Stomach (tissue), 4 donors: ENCODE data around the gene PPM1J.

Experiments used
- CTCF ChIP-seq, 7 experiments: fragments of 450-650 bp in 4 of 7; fragments of 200-600 bp in 3 of 7; sonication (generic) in 3 of 7; IDR thresholded peaks; one replicate each; pipeline ENCODE4 v1.5.1; 2016 to 2019; ENCODE audit warnings: antibody characterized with exemption in 7 of 7, control low read depth in 2 of 7, mild to moderate bottlenecking in 1 of 7
- EP300 ChIP-seq: sonication (generic); formaldehyde crosslinking; IDR thresholded peaks from one replicate; pipeline ENCODE4 v1.6.1; 2017; ENCODE audit warnings: antibody characterized with exemption
- POLR2AphosphoS5 ChIP-seq, 3 donors: sonication (generic); formaldehyde crosslinking; IDR thresholded peaks; one replicate each; pipeline ENCODE4 v1.6.1; 2016; ENCODE audit warnings: antibody characterized with exemption in 3 of 3

- no peak for TF ChIP-seq CTCF (IDR thresholded peaks at IDR 0.05)
- no peak for TF ChIP-seq EP300
- no peak for TF ChIP-seq POLR2AphosphoS5 (IDR thresholded peaks at IDR 0.05)
These were observed 10.7 kb downstream of the PPM1J start for GRCh38 chr1:112704391-112704933.
